Activated CD4-positive, alpha-beta T cell treated with anti-CD3 and anti-CD28 coated beads, Interleukin-2, amount 10 ng/mL, durations not matched to agents 7 days and 5 days (primary cell): ENCODE data around the gene TRIM17. TPM values are rescaled to one million over a fixed set of nuclear protein-coding genes. Genes with fewer than 3 reads are reported as not detected.

Experiments
- CTCF ChIA-PET: fragments of 350-600 bp; sonication (Branson Sonifier 250); formaldehyde crosslinking; loops from one replicate; lab custom pipeline; 2021; ENCODE audit warnings: antibody characterized with exemption; lab: Charles Lee
- POLR2A ChIA-PET: fragments of 350-600 bp; sonication (Branson Sonifier 250); formaldehyde crosslinking; loops from one replicate; lab custom pipeline; 2021; ENCODE audit warnings: antibody characterized with exemption; lab: Charles Lee
- DNase-seq: peaks from one replicate; pipeline ENCODE4 v3.0.0-alpha.2; 2020
- H3K27ac Mint-ChIP-seq: one replicate; pipeline ENCODE4 v1.8.0; 2021; ENCODE audit warnings: mild to moderate bottlenecking, moderate library complexity, mixed read lengths
- H3K27me3 Mint-ChIP-seq: one replicate; pipeline ENCODE4 v1.8.0; 2021; ENCODE audit warnings: mixed read lengths
- H3K36me3 Mint-ChIP-seq: one replicate; pipeline ENCODE4 v1.8.0; 2021; ENCODE audit warnings: low read depth, mixed read lengths
- H3K4me1 Mint-ChIP-seq: one replicate; pipeline ENCODE4 v1.8.0; 2021; ENCODE audit warnings: mixed read lengths
- H3K4me3 Mint-ChIP-seq: one replicate; pipeline ENCODE4 v1.8.0; 2021; ENCODE audit warnings: mild to moderate bottlenecking, moderate library complexity, mixed read lengths
- H3K9me3 Mint-ChIP-seq: one replicate; pipeline ENCODE4 v1.8.0; 2021; ENCODE audit warnings: mixed read lengths
- total RNA-seq, 2 experiments: library from RNA; stranded (reverse); gene quantifications; one replicate each; pipeline ENCODE4 v1.2.3, GENCODE V29; 2021

The TRIM17 gene
- total RNA-seq, 2 experiments from 2014 or later: 0.73 to 0.99 TPM

GRCh38 chr1:228376651-228377631 lies 39.7 kb downstream of the TRIM17 start:
- ChIA-PET POLR2A (no interaction called here), CTCF (no interaction called here)

GRCh38 chr1:228376262-228376628 lies 40.4 kb downstream of the TRIM17 start:
- ChIA-PET CTCF (no interaction called here), POLR2A (no interaction called here)
- Mint-ChIP-seq H3K4me1 (peaks cover 9% of the 10 kb centered on the region), H3K9me3 (no peaks in the 10 kb centered on the region), H3K27ac (no peak overlapping the region), H3K36me3 (no peaks in the 10 kb centered on the region), H3K4me3 (no peak overlapping the region), H3K27me3 (peaks cover 25% of the 10 kb centered on the region)
- no peak for DNase-seq

More at GRCh38 chr1:228376651-228377631, 39.7 kb downstream of the TRIM17 start:
- Mint-ChIP-seq H3K27ac (no peak overlapping the region), H3K4me3 (peak overlapping the region; percentile 16), H3K4me1 (peaks cover 9% of the 10 kb centered on the region), H3K9me3 (no peaks in the 10 kb centered on the region), H3K36me3 (no peaks in the 10 kb centered on the region), H3K27me3 (peaks cover 29% of the 10 kb centered on the region)
- DNase-seq: no peak

GRCh38 chr1:228375578-228376261 lies 40.9 kb downstream of the TRIM17 start:
- H3K9me3 Mint-ChIP-seq: no peaks in the 10 kb centered on the region
- no peaks in the 10 kb centered on the region for H3K36me3 Mint-ChIP-seq
- CTCF ChIA-PET: no interaction called here
- H3K27me3 Mint-ChIP-seq: peaks cover 21% of the 10 kb centered on the region
- no peak overlapping the region for H3K27ac Mint-ChIP-seq
- POLR2A ChIA-PET: no interaction called here
- peaks cover 9% of the 10 kb centered on the region for H3K4me1 Mint-ChIP-seq
- no peak for DNase-seq
- H3K4me3 Mint-ChIP-seq: no peak overlapping the region

- no peaks in the 10 kb centered on the region for H3K36me3 Mint-ChIP-seq
- DNase-seq: no peak
- POLR2A ChIA-PET: no interaction called here
Measured at GRCh38 chr1:228374711-228375577, 41.7 kb downstream of the TRIM17 start.

GRCh38 chr1:228373681-228374571 lies 42.7 kb downstream of the TRIM17 start:
- no peak overlapping the region for H3K27ac Mint-ChIP-seq

More at GRCh38 chr1:228374711-228375577, 41.7 kb downstream of the TRIM17 start:
- H3K27ac Mint-ChIP-seq: no peak overlapping the region
- H3K27me3 Mint-ChIP-seq: peaks cover 13% of the 10 kb centered on the region
- CTCF ChIA-PET: interaction anchor here (0.9 kb wide), 1 partner anchor 54 kb away, joined by 3 read pairs; no protein-coding TSS in a partner anchor
- H3K4me3 Mint-ChIP-seq: no peak overlapping the region
- H3K9me3 Mint-ChIP-seq: no peaks in the 10 kb centered on the region
- peaks cover 9% of the 10 kb centered on the region for H3K4me1 Mint-ChIP-seq

GRCh38 chr1:228373004-228373680 lies 43.5 kb downstream of the TRIM17 start:
- ChIA-PET POLR2A (no interaction called here), CTCF (interaction anchor here (1.2 kb wide), 1 partner anchor 16 kb away, joined by 3 read pairs; no protein-coding TSS in a partner anchor)
- no peak for DNase-seq
- Mint-ChIP-seq H3K4me1 (peaks cover 2% of the 10 kb centered on the region), H3K27ac (no peak overlapping the region), H3K27me3 (no peaks in the 10 kb centered on the region), H3K9me3 (no peaks in the 10 kb centered on the region), H3K36me3 (no peaks in the 10 kb centered on the region), H3K4me3 (no peak overlapping the region)

More at GRCh38 chr1:228373681-228374571, 42.7 kb downstream of the TRIM17 start:
- Mint-ChIP-seq H3K27me3 (peaks cover 5% of the 10 kb centered on the region), H3K4me1 (peaks cover 5% of the 10 kb centered on the region), H3K36me3 (no peaks in the 10 kb centered on the region), H3K4me3 (no peak overlapping the region), H3K9me3 (no peaks in the 10 kb centered on the region)
- DNase-seq: no peak
- POLR2A ChIA-PET: no interaction called here
- CTCF ChIA-PET: interaction anchor here (0.9 to 1.2 kb wide), 2 partner anchors 17 to 53 kb away, joined by 3 read pairs; no protein-coding TSS in a partner anchor

GRCh38 chr1:228372183-228373003 lies 44.3 kb downstream of the TRIM17 start:
- Mint-ChIP-seq H3K4me3 (no peak overlapping the region), H3K36me3 (no peaks in the 10 kb centered on the region), H3K27me3 (no peaks in the 10 kb centered on the region), H3K4me1 (no peaks in the 10 kb centered on the region), H3K27ac (no peak overlapping the region), H3K9me3 (no peaks in the 10 kb centered on the region)
- CTCF ChIA-PET: no interaction called here
- DNase-seq: no peak
- POLR2A ChIA-PET: no interaction called here

GRCh38 chr1:228371741-228372182 lies 44.9 kb downstream of the TRIM17 start:
- Mint-ChIP-seq H3K4me1 (no peaks in the 10 kb centered on the region), H3K27me3 (no peaks in the 10 kb centered on the region), H3K9me3 (no peaks in the 10 kb centered on the region), H3K4me3 (no peak overlapping the region), H3K36me3 (no peaks in the 10 kb centered on the region), H3K27ac (no peak overlapping the region)
- no peak for DNase-seq
- POLR2A ChIA-PET: no interaction called here
- CTCF ChIA-PET: interaction anchor here (1.5 kb wide), 1 partner anchor 34 kb away, joined by 4 read pairs; no protein-coding TSS in a partner anchor

GRCh38 chr1:228370941-228371740 lies 45.5 kb downstream of the TRIM17 start:
- DNase-seq: no peak
- H3K9me3 Mint-ChIP-seq: no peaks in the 10 kb centered on the region
- H3K27me3 Mint-ChIP-seq: no peaks in the 10 kb centered on the region
- no peaks in the 10 kb centered on the region for H3K36me3 Mint-ChIP-seq
- POLR2A ChIA-PET: no interaction called here
- H3K27ac Mint-ChIP-seq: no peak overlapping the region
- no peaks in the 10 kb centered on the region for H3K4me1 Mint-ChIP-seq
- CTCF ChIA-PET: interaction anchor here (0.5 to 1.5 kb wide), 2 partner anchors 35 to 87 kb away, joined by 3 to 4 read pairs; no protein-coding TSS in a partner anchor
- H3K4me3 Mint-ChIP-seq: no peak overlapping the region

GRCh38 chr1:228370439-228370940 lies 46.2 kb downstream of the TRIM17 start:
- Mint-ChIP-seq H3K9me3 (no peaks in the 10 kb centered on the region), H3K27me3 (no peaks in the 10 kb centered on the region), H3K27ac (no peak overlapping the region), H3K4me1 (no peaks in the 10 kb centered on the region), H3K4me3 (no peak overlapping the region), H3K36me3 (no peaks in the 10 kb centered on the region)
- no peak for DNase-seq
- POLR2A ChIA-PET: no interaction called here
- CTCF ChIA-PET: interaction anchor here (0.5 to 1.5 kb wide), 2 partner anchors 36 to 88 kb away, joined by 3 to 4 read pairs; no protein-coding TSS in a partner anchor
